Liver (tissue), 3 donors: Measurements from ENCODE around the gene PLEKHA8.

Source experiments
- CTCF ChIP-seq: fragments of 150-350 bp; IDR thresholded peaks from 2 replicates; pipeline ENCODE4 v1.5.1; 2017; ENCODE audit warnings: improper control_type of control experiment, low read depth, low read length; ENCODE audit not compliant: missing input control
- GABPA ChIP-seq, 2 donors: IDR thresholded peaks in 1 of 2; conservative IDR thresholded peaks in 1 of 2; 2 replicates each; pipeline ENCODE4 v1.6.1; 2016; ENCODE audit warnings: antibody characterized with exemption in 2 of 2, mild to moderate bottlenecking in 1 of 2, moderate library complexity in 1 of 2
- SP1 ChIP-seq: IDR thresholded peaks from 2 replicates; pipeline ENCODE4 v1.6.1; 2018; ENCODE audit warnings: antibody characterized with exemption, mild to moderate bottlenecking
- TF ChIP-seq, protein P1 (sequence below): IDR thresholded peaks from 2 replicates; pipeline ENCODE4 v1.6.1; 2016; ENCODE audit warnings: antibody characterized with exemption
- TF ChIP-seq, protein P2 (sequence below): IDR thresholded peaks from 2 replicates; pipeline ENCODE4 v1.6.1; 2016; ENCODE audit warnings: antibody characterized with exemption, mild to moderate bottlenecking
- donor health status: healthy.
- donor health status: healthy.

- TF ChIP-seq CTCF = no peak
- TF ChIP-seq, protein P1, sequence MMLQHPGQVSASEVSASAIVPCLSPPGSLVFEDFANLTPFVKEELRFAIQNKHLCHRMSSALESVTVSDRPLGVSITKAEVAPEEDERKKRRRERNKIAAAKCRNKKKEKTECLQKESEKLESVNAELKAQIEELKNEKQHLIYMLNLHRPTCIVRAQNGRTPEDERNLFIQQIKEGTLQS = no peak
- TF ChIP-seq SP1 = no peak
- TF ChIP-seq GABPA (IDR thresholded peaks at IDR 0.05 in 1 of 2, conservative IDR thresholded peaks at IDR 0.05 in 1 of 2) = no peak
- TF ChIP-seq, protein P2, sequence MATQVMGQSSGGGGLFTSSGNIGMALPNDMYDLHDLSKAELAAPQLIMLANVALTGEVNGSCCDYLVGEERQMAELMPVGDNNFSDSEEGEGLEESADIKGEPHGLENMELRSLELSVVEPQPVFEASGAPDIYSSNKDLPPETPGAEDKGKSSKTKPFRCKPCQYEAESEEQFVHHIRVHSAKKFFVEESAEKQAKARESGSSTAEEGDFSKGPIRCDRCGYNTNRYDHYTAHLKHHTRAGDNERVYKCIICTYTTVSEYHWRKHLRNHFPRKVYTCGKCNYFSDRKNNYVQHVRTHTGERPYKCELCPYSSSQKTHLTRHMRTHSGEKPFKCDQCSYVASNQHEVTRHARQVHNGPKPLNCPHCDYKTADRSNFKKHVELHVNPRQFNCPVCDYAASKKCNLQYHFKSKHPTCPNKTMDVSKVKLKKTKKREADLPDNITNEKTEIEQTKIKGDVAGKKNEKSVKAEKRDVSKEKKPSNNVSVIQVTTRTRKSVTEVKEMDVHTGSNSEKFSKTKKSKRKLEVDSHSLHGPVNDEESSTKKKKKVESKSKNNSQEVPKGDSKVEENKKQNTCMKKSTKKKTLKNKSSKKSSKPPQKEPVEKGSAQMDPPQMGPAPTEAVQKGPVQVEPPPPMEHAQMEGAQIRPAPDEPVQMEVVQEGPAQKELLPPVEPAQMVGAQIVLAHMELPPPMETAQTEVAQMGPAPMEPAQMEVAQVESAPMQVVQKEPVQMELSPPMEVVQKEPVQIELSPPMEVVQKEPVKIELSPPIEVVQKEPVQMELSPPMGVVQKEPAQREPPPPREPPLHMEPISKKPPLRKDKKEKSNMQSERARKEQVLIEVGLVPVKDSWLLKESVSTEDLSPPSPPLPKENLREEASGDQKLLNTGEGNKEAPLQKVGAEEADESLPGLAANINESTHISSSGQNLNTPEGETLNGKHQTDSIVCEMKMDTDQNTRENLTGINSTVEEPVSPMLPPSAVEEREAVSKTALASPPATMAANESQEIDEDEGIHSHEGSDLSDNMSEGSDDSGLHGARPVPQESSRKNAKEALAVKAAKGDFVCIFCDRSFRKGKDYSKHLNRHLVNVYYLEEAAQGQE = no peak
Measured at GRCh38 chr7:30027065-30027456, 1.2 kb upstream of the PLEKHA8 start.
